WTC11 (cell line): ENCODE measurements around the gene KCNK4. TPM values are rescaled to one million over a fixed set of nuclear protein-coding genes. Genes with fewer than 3 reads are reported as not detected.

Experiments
- ATAC-seq: fragments of 200-7000 bp; cut with Tn5 transposase; 2 replicates; pipeline ENCODE4 v1.10.0; 2021; ENCODE audit warnings: mild to moderate bottlenecking, moderate library complexity
- CTCF ChIA-PET: fragments of 300-600 bp; sonication (Branson Sonifier 250); formaldehyde crosslinking; loops from one replicate; lab custom pipeline; 2021; ENCODE audit warnings: antibody characterized with exemption; lab: Charles Lee
- POLR2A ChIA-PET: fragments of 350-600 bp; sonication (Branson Sonifier 250); formaldehyde crosslinking; loops from one replicate; lab custom pipeline; 2021; ENCODE audit warnings: antibody characterized with exemption; lab: Charles Lee
- DNase-seq: peaks from one replicate; pipeline ENCODE4 v3.0.0; 2021; ENCODE audit warnings: low spot score
- H3K27ac Mint-ChIP-seq: 2 replicates; pipeline ENCODE4 v1.8.0; 2021; ENCODE audit warnings: mixed read lengths
- H3K27me3 Mint-ChIP-seq: 2 replicates; pipeline ENCODE4 v1.8.0; 2021; ENCODE audit warnings: low read depth, mild to moderate bottlenecking, moderate library complexity, mixed read lengths
- H3K36me3 Mint-ChIP-seq: 2 replicates; pipeline ENCODE4 v1.8.0; 2021; ENCODE audit warnings: mixed read lengths
- H3K4me1 Mint-ChIP-seq: 2 replicates; pipeline ENCODE4 v1.8.0; 2022; ENCODE audit warnings: mixed read lengths
- H3K4me3 Mint-ChIP-seq: 2 replicates; pipeline ENCODE4 v1.8.0; 2021; ENCODE audit warnings: mild to moderate bottlenecking, moderate library complexity, mixed read lengths
- H3K9me3 Mint-ChIP-seq: 2 replicates; pipeline ENCODE4 v1.8.0; 2021; ENCODE audit warnings: mixed read lengths
- ELF4 ChIP-seq: sonication (generic); formaldehyde crosslinking; IDR thresholded peaks from 2 replicates; pipeline ENCODE4 v1.8.1; 2022; ENCODE audit warnings: low read depth, mild to moderate bottlenecking, moderate library complexity, missing genetic modification reagents
- ERG ChIP-seq: fragments of 250-450 bp; sonication (Bioruptor Pico); IDR thresholded peaks from 2 replicates; pipeline ENCODE4 v1.8.0; 2021; ENCODE audit warnings: mild to moderate bottlenecking
- NR1H2 ChIP-seq: sonication (generic); formaldehyde crosslinking; IDR thresholded peaks from 2 replicates; pipeline ENCODE4 v1.9.0; 2021; ENCODE audit warnings: mild to moderate bottlenecking, moderate library complexity, missing genetic modification reagents
- SP1 ChIP-seq: sonication (generic); formaldehyde crosslinking; conservative IDR thresholded peaks from 2 replicates; pipeline ENCODE4 v1.8.1; 2022; ENCODE audit warnings: missing genetic modification reagents
- ZBTB21 ChIP-seq: sonication (generic); formaldehyde crosslinking; IDR thresholded peaks from 2 replicates; pipeline ENCODE4 v1.8.1; 2023; ENCODE audit warnings: mild to moderate bottlenecking, missing genetic modification reagents, borderline replicate concordance
- ZNF121 ChIP-seq: sonication (generic); formaldehyde crosslinking; IDR thresholded peaks from 2 replicates; pipeline ENCODE4 v1.8.0; 2023; ENCODE audit warnings: missing genetic modification reagents
- ZNF425 ChIP-seq: fragments of 250-450 bp; sonication (Bioruptor Pico); conservative IDR thresholded peaks from 2 replicates; pipeline ENCODE4 v1.9.0; 2021; ENCODE audit warnings: mild to moderate bottlenecking
- ZNF532 ChIP-seq: fragments of 250-450 bp; sonication (Bioruptor Pico); IDR thresholded peaks from 2 replicates; pipeline ENCODE4 v1.9.0; 2021; ENCODE audit warnings: mild to moderate bottlenecking, borderline replicate concordance
- ZNF671 ChIP-seq: fragments of 250-450 bp; sonication (Bioruptor Pico); IDR thresholded peaks from 2 replicates; pipeline ENCODE4 v1.8.0; 2021; ENCODE audit warnings: mild to moderate bottlenecking
- total RNA-seq: library from RNA; stranded (reverse); gene quantifications from 3 replicates; pipeline ENCODE4 v1.2.3, GENCODE V29; 2021
- TF ChIP-seq, protein P1 (sequence below): fragments of 250-450 bp; sonication (Bioruptor Pico); IDR thresholded peaks from 2 replicates; pipeline ENCODE4 v1.9.0; 2021; ENCODE audit warnings: moderate library complexity, mild to moderate bottlenecking, inconsistent platforms, borderline replicate concordance

The KCNK4 gene
- total RNA-seq, 1 experiment from 2014 or later: 0.74 TPM

DNA sequence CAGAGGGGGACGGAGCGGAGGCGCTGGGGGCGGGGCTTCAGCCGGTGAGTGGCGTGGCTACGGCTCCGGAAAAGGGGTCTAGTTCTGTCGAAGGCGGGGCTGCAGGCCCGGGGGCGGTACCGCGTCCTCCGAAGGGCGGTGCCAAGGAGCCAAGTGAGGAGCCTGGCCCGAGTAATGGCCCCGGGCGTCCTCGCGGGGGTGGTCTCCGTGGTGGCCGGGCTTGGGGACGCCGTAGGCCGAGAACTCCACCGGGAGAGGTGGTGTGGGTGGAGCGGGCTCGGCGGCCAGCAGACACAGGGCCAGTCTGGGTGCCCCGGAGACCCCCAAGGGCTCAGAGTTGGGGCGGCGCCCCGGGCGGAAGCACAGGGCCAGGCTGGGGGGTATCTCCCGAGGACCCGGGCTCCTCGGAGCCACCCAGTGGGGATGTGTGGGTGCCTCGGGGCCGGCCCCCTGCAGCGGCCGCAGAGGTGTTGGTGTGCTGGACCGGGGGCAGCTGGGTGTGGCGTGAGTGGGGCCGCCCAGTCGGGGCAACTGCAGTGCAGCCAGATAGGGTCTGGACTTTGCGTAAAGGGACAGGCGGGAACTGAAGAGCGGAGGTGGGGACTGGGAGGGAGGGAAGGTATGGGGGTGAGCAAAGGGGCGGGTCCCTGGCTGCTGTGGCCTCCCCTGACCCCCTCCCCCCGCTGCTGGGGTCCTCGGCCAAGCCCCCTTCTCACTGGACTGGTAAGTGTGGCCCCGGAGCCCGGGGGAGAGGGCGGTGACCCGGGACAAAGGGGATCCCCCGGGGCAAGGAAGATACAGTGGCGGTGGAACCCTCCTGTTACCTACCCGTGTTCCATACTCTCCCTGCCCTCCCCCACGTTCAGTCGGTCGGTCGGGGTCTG, 49.4 kb upstream of the KCNK4 start (continued):
- TF ChIP-seq ERG (CRISPR knock-in tag): no peak
- TF ChIP-seq, all 79 proteins: peak for 10

GRCh38 chr11:64243236-64243854, 47.8 kb upstream of the KCNK4 start:
- TF ChIP-seq NR1H2 (0 out of 2 replicates have a peak, but pooled peaks have one; percentile 20), ZNF532 (CRISPR knock-in tag) (0 out of 2 replicates have a peak, but pooled peaks have one; percentile 18), ZNF121 (0 out of 2 replicates have a peak, but pooled peaks have one; percentile 17)
- TF ChIP-seq, protein P1, sequence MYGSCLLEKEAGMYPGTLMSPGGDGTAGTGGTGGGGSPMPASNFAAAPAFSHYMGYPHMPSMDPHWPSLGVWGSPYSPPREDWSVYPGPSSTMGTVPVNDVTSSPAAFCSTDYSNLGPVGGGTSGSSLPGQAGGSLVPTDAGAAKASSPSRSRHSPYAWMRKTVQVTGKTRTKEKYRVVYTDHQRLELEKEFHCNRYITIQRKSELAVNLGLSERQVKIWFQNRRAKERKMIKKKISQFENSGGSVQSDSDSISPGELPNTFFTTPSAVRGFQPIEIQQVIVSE: no peak
- Mint-ChIP-seq H3K36me3 (peaks cover 9% of the 10 kb centered on the region), H3K27me3 (no peaks in the 10 kb centered on the region), H3K4me1 (peaks cover 36% of the 10 kb centered on the region), H3K27ac (peak overlapping the region; percentile 83), H3K4me3 (peak overlapping the region; percentile 88), H3K9me3 (no peaks in the 10 kb centered on the region)
- ChIA-PET CTCF (interaction anchor here (1.1 to 3.8 kb wide), 6 partner anchors 8 to 112 kb away, joined by 4 to 50 read pairs (median 10); partner anchors contain the start of gene PLCB3), POLR2A (interaction anchor here (0.6 to 1.8 kb wide), 6 partner anchors 15 to 1483 kb away, joined by 3 to 6 read pairs (median 4); partner anchors contain the start of gene STIP1)
- ATAC-seq: no peak
- DNase-seq: no peak

DNA sequence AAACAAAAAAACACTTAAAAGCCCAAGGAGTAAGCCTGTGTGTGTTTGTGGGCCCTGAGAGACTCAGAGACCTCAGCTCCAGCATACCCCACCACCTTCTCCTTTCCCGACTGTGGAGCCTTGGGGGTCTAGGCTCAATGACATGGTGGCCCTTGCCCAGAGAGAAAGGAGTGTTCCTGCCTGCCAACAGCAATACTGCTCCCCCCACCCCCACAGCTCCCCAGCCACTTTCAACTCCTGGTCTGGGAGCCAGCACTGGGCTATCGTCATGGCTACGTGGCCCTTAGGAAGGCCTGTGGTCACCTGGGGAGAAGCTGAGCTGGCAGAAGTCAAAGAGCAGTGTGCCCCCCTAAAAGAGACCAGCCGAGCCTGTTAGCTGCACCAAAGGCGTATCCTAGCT, 47.0 kb upstream of the KCNK4 start:
- DNase-seq (no peak), ATAC-seq (no peak)
- no peaks in the 10 kb centered on the region for H3K27me3 Mint-ChIP-seq
- no peaks in the 10 kb centered on the region for H3K9me3 Mint-ChIP-seq
- TF ChIP-seq ELF4 (CRISPR knock-in tag) (no peak), ZNF671 (CRISPR knock-in tag) (no peak), SP1 (CRISPR knock-in tag) (no peak), ZNF425 (CRISPR knock-in tag) (0 out of 2 replicates have a peak, but pooled peaks have one; percentile 30), ZBTB21 (CRISPR knock-in tag) (no peak)
- ChIA-PET CTCF (interaction anchor here (1.1 to 3.8 kb wide), 6 partner anchors 7 to 111 kb away, joined by 4 to 50 read pairs (median 10); partner anchors contain the start of gene PLCB3), POLR2A (interaction anchor here (0.6 to 1.8 kb wide), 6 partner anchors 15 to 1484 kb away, joined by 3 to 6 read pairs (median 4); partner anchors contain the start of gene TRPT1)
- H3K36me3 Mint-ChIP-seq: peaks cover 8% of the 10 kb centered on the region
- peak overlapping the region; percentile 88 for H3K4me3 Mint-ChIP-seq
- H3K27ac Mint-ChIP-seq: peak overlapping the region; percentile 83
- peaks cover 44% of the 10 kb centered on the region for H3K4me1 Mint-ChIP-seq
